ENCODE data around the gene TMEM91. TPM values are rescaled to one million over a fixed set of nuclear protein-coding genes. Genes with fewer than 3 reads are reported as not detected.

The TMEM91 gene
- total and polyA plus RNA-seq, 9 of the 15 experiments (the other 6 are each of a cell fraction or from before 2014, with no cell fraction given), result 1.2 to 5.2 (median 2.7) TPM

- TF ChIP-seq GTF3C2 (IDR thresholded peaks at IDR 0.05; ENCODE audit: borderline replicate concordance, extremely low read depth, insufficient read length) (no peak), TAF9B (IDR thresholded peaks at IDR 0.05; ENCODE audit: partially characterized antibody) (no peak), C11orf30 (IDR thresholded peaks at IDR 0.05; ENCODE audit: low read depth) (no peak), RFX7 (CRISPR knock-in tag; IDR thresholded peaks at IDR 0.05) (no peak)
Measured at GRCh38 chr19:41392775-41393174, 16.4 kb downstream of the TMEM91 start (continued).

GRCh38 chr19:41395355-41395754 lies 19.0 kb downstream of the TMEM91 start:
- Histone ChIP-seq H3K79me2 (ENCODE audit: control insufficient read depth, insufficient read depth, low read length) (peaks cover 48% of the 10 kb centered on the region), H4K20me1 (replicated peaks; ENCODE audit: control insufficient read depth, insufficient read depth, low read length) (no peaks in the 10 kb centered on the region), H3K4me1 (replicated peaks in 1 of 2; ENCODE audit: control insufficient read depth in 2 of 2, insufficient read depth in 2 of 2, low read length in 2 of 2) (peaks cover 15 to 22% of the 10 kb centered on the region in 2 experiments; a peak in 4 of 5 replicates), H2AFZ (ENCODE audit: low read depth, low read length) (0 out of 2 replicates have a peak overlapping the region, but pooled peaks have one; percentile 33), H3K9ac (ENCODE audit: insufficient read depth in 1 of 2, low read depth in 2 of 2, low read length in 2 of 2) (peak overlapping the region; percentile 60 to 76; a peak in 3 of 4 replicates), H3K9me3 (replicated peaks; ENCODE audit: control insufficient read depth, insufficient read depth, low read depth, low read length) (no peaks in the 10 kb centered on the region), H3K36me3 (ENCODE audit: control insufficient read depth, insufficient read depth, low read length) (peaks cover 31% of the 10 kb centered on the region; the same call in 2 of the 3 replicates), H3K27ac (ENCODE audit: extremely low read depth, low read depth, low read length) (peak overlapping the region; percentile 51), H3K4me2 (ENCODE audit: insufficient read depth, low read length) (peak overlapping the region; percentile 90), H3K9me1 (ENCODE audit: control insufficient read depth, insufficient read depth, low read length) (no peaks in the 10 kb centered on the region), H3K27me3 (ENCODE audit: control insufficient read depth in 2 of 2, insufficient read depth in 2 of 2, low read length in 2 of 2) (no peaks in the 10 kb centered on the region), H3K4me3 (peak overlapping the region; percentile 73)
- ChIA-PET CTCF (ENCODE audit: low intra/inter-chr PET ratio) (no interaction called here), POLR2A (interaction anchor here (0.6 to 1.6 kb wide), 3 partner anchors 9 to 31 kb away, joined by 3 to 7 read pairs (median 4); partner anchors contain the start of gene B9D2)
- in situ Hi-C loops (cut with MboI) (no loop called here), intact Hi-C loops (cut with micrococcal nuclease) (loop anchor here (5.0 kb wide), 1 partner anchor 37 kb away; no protein-coding TSS in a partner anchor)
- BruUV-seq (replicated peaks), result no TSS peak
- peak; percentile 7; the same call in 2 of the 3 replicates for ATAC-seq
- WGBS (ENCODE audit: insufficient coverage, low coverage, missing lambda C conversion rate), result 2% methylated on average over 6 of the region's 6 CpGs
- DNase-seq (ENCODE audit: extremely low read depth in 1 of 4, low spot score in 3 of 4), result peak in 3 of 4 experiments; percentile 27 to 61 (median 29)
- peak; percentile 79 for FAIRE-seq
- TF ChIP-seq HDAC1 (IDR thresholded peaks at IDR 0.05) (peak in 1 of 2 experiments; percentile 79; a peak in 1 of 4 replicates), HBP1 (CRISPR knock-in tag; IDR thresholded peaks at IDR 0.05) (no peak), ZNF766 (CRISPR knock-in tag; conservative IDR thresholded peaks at IDR 0.05) (0 out of 2 replicates have a peak, but pooled peaks have one; percentile 22), ATF6 (CRISPR knock-in tag; IDR thresholded peaks at IDR 0.05) (no peak), SAP30 (IDR thresholded peaks at IDR 0.05; ENCODE audit: borderline replicate concordance, insufficient read depth, low read depth, low read length, poor library complexity, severe bottlenecking) (peak; percentile 68), GTF2F1 (IDR thresholded peaks at IDR 0.05; ENCODE audit: low read depth, low read length) (no peak), ZNF764 (CRISPR knock-in tag; IDR thresholded peaks at IDR 0.05; ENCODE audit: low read depth) (no peak), HNRNPL (IDR thresholded peaks at IDR 0.05; ENCODE audit: low read depth, low read length) (no peak), MYC (IDR thresholded peaks at IDR 0.05; ENCODE audit: low read depth, low read length) (no peak), MYC (CRISPR knock-in tag; IDR thresholded peaks at IDR 0.05; ENCODE audit: borderline replicate concordance, low read depth) (no peak)

All from K562 (cell line).